Measurements from ENCODE around the gene DAPL1.

Gene DAPL1

GRCh38 chr2:158810731-158811460, 15.8 kb downstream of the DAPL1 start:
- no peak overlapping the region for H3K4me3 ChIP-seq (ENCODE audit: control insufficient read depth, low read depth, low read length)
- no peak for TF ChIP-seq CTCF (IDR thresholded peaks at IDR 0.05; ENCODE audit: control insufficient read depth, insufficient read depth, low read depth, low read length, missing control alignments)
- no peak for DNase-seq (ENCODE audit: low read depth)

- DNase-seq (ENCODE audit: low read depth) = no peak
- TF ChIP-seq CTCF (IDR thresholded peaks at IDR 0.05; ENCODE audit: control insufficient read depth, insufficient read depth, low read depth, low read length, missing control alignments) = no peak
- no peak overlapping the region for H3K4me3 ChIP-seq (ENCODE audit: control insufficient read depth, low read depth, low read length)
These were observed 20.0 kb downstream of the DAPL1 start for GRCh38 chr2:158815166-158815565.

- no peak overlapping the region for H3K4me3 ChIP-seq (ENCODE audit: control insufficient read depth, low read depth, low read length)
- no peak for TF ChIP-seq CTCF (IDR thresholded peaks at IDR 0.05; ENCODE audit: control insufficient read depth, insufficient read depth, low read depth, low read length, missing control alignments)
- no peak for DNase-seq (ENCODE audit: low read depth)
These were observed 20.5 kb downstream of the DAPL1 start for GRCh38 chr2:158815658-158816057.

GRCh38 chr2:158817588-158817987, 22.5 kb downstream of the DAPL1 start:
- no peak overlapping the region for H3K4me3 ChIP-seq (ENCODE audit: control insufficient read depth, low read depth, low read length)
- no peak for TF ChIP-seq CTCF (IDR thresholded peaks at IDR 0.05; ENCODE audit: control insufficient read depth, insufficient read depth, low read depth, low read length, missing control alignments)
- DNase-seq (ENCODE audit: low read depth) = peak; percentile 11

- no peak for DNase-seq (ENCODE audit: low read depth)
These were observed 23.4 kb downstream of the DAPL1 start for GRCh38 chr2:158818511-158818910.

GRCh38 chr2:158822193-158822592, 27.1 kb downstream of the DAPL1 start:
- no peak overlapping the region for H3K4me3 ChIP-seq (ENCODE audit: control insufficient read depth, low read depth, low read length)
- DNase-seq (ENCODE audit: low read depth) = no peak
- no peak for TF ChIP-seq CTCF (IDR thresholded peaks at IDR 0.05; ENCODE audit: control insufficient read depth, insufficient read depth, low read depth, low read length, missing control alignments)

More at GRCh38 chr2:158818511-158818910, 23.4 kb downstream of the DAPL1 start:
- no peak overlapping the region for H3K4me3 ChIP-seq (ENCODE audit: control insufficient read depth, low read depth, low read length)
- TF ChIP-seq CTCF (IDR thresholded peaks at IDR 0.05; ENCODE audit: control insufficient read depth, insufficient read depth, low read depth, low read length, missing control alignments) = no peak
